Naive thymus-derived CD4-positive, alpha-beta T cell (primary cell): Measurements from ENCODE around the gene MFN1. TPM values are rescaled to one million over a fixed set of nuclear protein-coding genes. Genes with fewer than 3 reads are reported as not detected.

Source experiments
- ATAC-seq: fragments of 150-1000 bp; cut with Tn5 transposase; 2 replicates; pipeline ENCODE4 v1.10.0; 2021; ENCODE audit warnings: mild to moderate bottlenecking, moderate library complexity
- CTCF ChIA-PET: fragments of 350-600 bp; sonication (Branson Sonifier 250); formaldehyde crosslinking; loops from one replicate; lab custom pipeline; 2021; ENCODE audit warnings: antibody characterized with exemption; lab: Charles Lee
- POLR2A ChIA-PET: fragments of 350-600 bp; sonication (Branson Sonifier 250); formaldehyde crosslinking; loops from one replicate; lab custom pipeline; 2021; ENCODE audit warnings: antibody characterized with exemption, inconsistent platforms; lab: Charles Lee
- DNase-seq, 9 donors: peaks; one replicate each; pipeline versions ENCODE4 v3.0.0 to v3.0.0-alpha.2; 2020 to 2022; ENCODE audit warnings: mixed read lengths in 1 of 9
- H3K27ac ChIP-seq: one replicate; pipeline ENCODE4 v1.7.0; 2013; ENCODE audit warnings: mild to moderate bottlenecking, low read depth, low read length, moderate library complexity
- H3K27me3 ChIP-seq, 2 donors: one replicate each; pipeline ENCODE4 v1.7.0; 2013; ENCODE audit warnings: low read length in 2 of 2, mild to moderate bottlenecking in 2 of 2, moderate library complexity in 2 of 2; ENCODE audit not compliant: control insufficient read depth in 2 of 2, insufficient read depth in 2 of 2
- H3K36me3 ChIP-seq, 3 experiments: 1 replicate in 2 of 3; 2 replicates in 1 of 3; pipeline ENCODE4 v1.7.0; 2013; ENCODE audit warnings: low read length in 3 of 3, mild to moderate bottlenecking in 3 of 3, moderate library complexity in 1 of 3; ENCODE audit not compliant: insufficient read depth in 3 of 3, control insufficient read depth in 2 of 3
- H3K4me1 ChIP-seq, 2 donors: one replicate each; pipeline ENCODE4 v1.7.0; 2013; ENCODE audit warnings: low read length in 2 of 2, mild to moderate bottlenecking in 2 of 2, moderate library complexity in 1 of 2; ENCODE audit not compliant: control insufficient read depth in 2 of 2, insufficient read depth in 2 of 2
- H3K4me3 ChIP-seq: 2 replicates; pipeline ENCODE4 v1.7.0; 2013; ENCODE audit warnings: mild to moderate bottlenecking, low read length
- H3K9me3 ChIP-seq, 3 experiments: 1 replicate in 2 of 3; 2 replicates in 1 of 3; pipeline ENCODE4 v1.7.0; 2013; ENCODE audit warnings: low read length in 3 of 3; ENCODE audit not compliant: control insufficient read depth in 2 of 3
- H3K27ac Mint-ChIP-seq, 9 donors: one replicate each; pipeline ENCODE4 v1.8.0; 2020 to 2022; ENCODE audit warnings: mixed read lengths in 9 of 9, mild to moderate bottlenecking in 8 of 9, moderate library complexity in 5 of 9, inconsistent platforms in 2 of 9
- H3K27me3 Mint-ChIP-seq, 5 donors: one replicate each; pipeline ENCODE4 v1.8.0; 2021 to 2022; ENCODE audit warnings: mixed read lengths in 5 of 5, mild to moderate bottlenecking in 1 of 5
- H3K36me3 Mint-ChIP-seq, 5 donors: one replicate each; pipeline ENCODE4 v1.8.0; 2020 to 2022; ENCODE audit warnings: mixed read lengths in 5 of 5, mild to moderate bottlenecking in 3 of 5, inconsistent platforms in 1 of 5
- H3K4me1 Mint-ChIP-seq, 7 donors: one replicate each; pipeline ENCODE4 v1.8.0; 2020 to 2022; ENCODE audit warnings: mixed read lengths in 7 of 7, mild to moderate bottlenecking in 3 of 7, inconsistent platforms in 1 of 7
- H3K4me3 Mint-ChIP-seq, 10 donors: one replicate each; pipeline ENCODE4 v1.8.0; 2020 to 2022; ENCODE audit warnings: mild to moderate bottlenecking in 10 of 10, mixed read lengths in 10 of 10, moderate library complexity in 6 of 10, inconsistent platforms in 2 of 10
- H3K9me3 Mint-ChIP-seq, 11 donors: one replicate each; pipeline ENCODE4 v1.8.0; 2020 to 2022; ENCODE audit warnings: mixed read lengths in 11 of 11, mild to moderate bottlenecking in 4 of 11, inconsistent platforms in 1 of 11, moderate library complexity in 1 of 11
- intact Hi-C, 2 donors: fragments of 100-400 bp; cut with micrococcal nuclease; formaldehyde crosslinking; loops; one replicate each; pipeline ENCODE4 v1.15.1; 2023
- polyA plus RNA-seq, 2 donors: library from polyadenylated mRNA; unstranded; fragments of 300-500 nt; fragmentation: Illumina TruSeq; gene quantifications; one replicate each; pipeline ENCODE4 v1.2.3, GENCODE V29; 2021
- total RNA-seq, 6 experiments: library from RNA in 5 of 6; stranded (reverse) in 5 of 6; gene quantifications; 1 replicate in 5 of 6; 2 replicates in 1 of 6; pipeline ENCODE4 v1.2.3 and lab custom pipeline; 2021 to 2026

MFN1 gene
- total RNA-seq (10 to 100 TPM; 32.2 to 58.1 (median 40.3) TPM), polyA plus RNA-seq (10 to 100 TPM in 1 of 2 donors, 1 to 10 TPM in 1; 7.4 to 11.0 TPM), total RNA-seq (lab: John Stamatoyannopoulos, UW) (40.8 reads per million, percentile 66 among the genes with 10 or more reads in this experiment)

DNA sequence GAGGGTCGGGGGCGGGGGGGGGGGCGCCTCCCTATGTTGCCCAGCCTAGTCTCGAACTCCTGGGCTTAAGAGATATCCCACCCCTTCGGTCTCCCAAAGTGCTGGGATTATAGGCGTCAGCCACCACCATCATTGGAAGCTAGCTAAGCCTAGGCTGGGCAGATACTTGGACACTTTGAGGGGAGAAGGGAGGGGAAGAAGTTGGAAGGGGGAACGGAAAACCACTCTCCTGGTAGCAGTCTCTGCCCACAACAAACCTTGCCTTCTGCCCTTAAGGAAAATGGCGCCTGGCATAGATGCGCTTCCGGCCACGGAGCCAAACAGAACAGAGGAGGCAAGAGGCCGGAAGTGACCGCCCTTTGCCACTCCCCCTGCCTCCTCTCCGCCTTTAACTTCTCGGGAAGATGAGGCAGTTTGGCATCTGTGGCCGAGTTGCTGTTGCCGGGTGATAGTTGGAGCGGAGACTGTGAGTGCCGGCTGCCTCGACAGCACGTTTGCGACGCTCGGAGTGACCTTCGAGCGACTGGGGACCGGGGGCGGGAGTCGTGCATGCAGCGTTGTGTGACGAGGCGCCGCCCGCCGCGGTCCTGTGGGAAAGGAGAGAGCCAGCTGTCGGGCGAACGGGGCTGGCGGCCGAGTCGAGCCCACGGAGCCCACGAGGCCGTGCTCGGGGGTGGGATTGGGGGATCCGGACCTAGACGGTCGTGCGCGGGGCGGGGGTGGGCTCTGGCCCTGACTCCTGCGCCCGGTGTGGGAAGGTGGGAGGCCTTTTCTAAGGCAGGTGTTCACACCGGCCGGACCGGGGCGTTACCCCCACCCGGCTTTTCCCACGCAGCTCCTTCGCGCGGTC lies at the start of gene MFN1:
Gene MFN1, plus strand, starts transcription at position 365 of the 850 bp plus-strand sequence. CDS start 1,143 bp downstream, outside the sequence.
- H3K9me3 Mint-ChIP-seq = no peaks in the 10 kb centered on the region
- peak; percentile 69 to 91 (median 88) for DNase-seq
- H3K36me3 Mint-ChIP-seq = peaks cover 0 to 12% (median 5%) of the 10 kb centered on the region in 5 donors
- peaks cover 7 to 39% (median 28%) of the 10 kb centered on the region in 7 donors for H3K4me1 Mint-ChIP-seq
- H3K4me3 ChIP-seq = peak within 1 kb of the TSS; percentile 99
- peak; percentile 99 for ATAC-seq
- H3K4me3 Mint-ChIP-seq = peak within 1 kb of the TSS; percentile 97 to 100 (median 98)
- H3K27ac ChIP-seq = peak within 1 kb of the TSS; percentile 81
- ChIA-PET POLR2A (interaction anchor here (0.6 to 3.3 kb wide), 9 partner anchors 24 to 1254 kb away, joined by 3 to 24 read pairs (median 4); partner anchors contain the start of genes ACTL6A, MRPL47, NDUFB5 and PIK3CA), CTCF (interaction anchor here (0.7 to 1.3 kb wide), 2 partner anchors 24 to 85 kb away, joined by 3 to 5 read pairs; partner anchors contain the start of gene ZNF639)
- H3K27ac Mint-ChIP-seq = peak within 1 kb of the TSS; percentile 84 to 98 (median 94)
- no peaks in the 10 kb centered on the region for H3K9me3 ChIP-seq
- intact Hi-C loops = loop anchor here (1.0 to 5.0 kb wide), 15 partner anchors 24 to 1642 kb away; partner anchors contain the start of genes ACTL6A (in 2 of the 2), DNAJC19 (in 2 of the 2), MRPL47 (in 2 of the 2) and NDUFB5 (in 2 of the 2)
- no peaks in the 10 kb centered on the region for H3K27me3 Mint-ChIP-seq
- H3K36me3 ChIP-seq = peaks cover 0 to 27% (median 8%) of the 10 kb centered on the region in 3 experiments
- H3K4me1 ChIP-seq = peaks cover 8 to 13% of the 10 kb centered on the region in 2 donors
- no peaks in the 10 kb centered on the region for H3K27me3 ChIP-seq

DNA sequence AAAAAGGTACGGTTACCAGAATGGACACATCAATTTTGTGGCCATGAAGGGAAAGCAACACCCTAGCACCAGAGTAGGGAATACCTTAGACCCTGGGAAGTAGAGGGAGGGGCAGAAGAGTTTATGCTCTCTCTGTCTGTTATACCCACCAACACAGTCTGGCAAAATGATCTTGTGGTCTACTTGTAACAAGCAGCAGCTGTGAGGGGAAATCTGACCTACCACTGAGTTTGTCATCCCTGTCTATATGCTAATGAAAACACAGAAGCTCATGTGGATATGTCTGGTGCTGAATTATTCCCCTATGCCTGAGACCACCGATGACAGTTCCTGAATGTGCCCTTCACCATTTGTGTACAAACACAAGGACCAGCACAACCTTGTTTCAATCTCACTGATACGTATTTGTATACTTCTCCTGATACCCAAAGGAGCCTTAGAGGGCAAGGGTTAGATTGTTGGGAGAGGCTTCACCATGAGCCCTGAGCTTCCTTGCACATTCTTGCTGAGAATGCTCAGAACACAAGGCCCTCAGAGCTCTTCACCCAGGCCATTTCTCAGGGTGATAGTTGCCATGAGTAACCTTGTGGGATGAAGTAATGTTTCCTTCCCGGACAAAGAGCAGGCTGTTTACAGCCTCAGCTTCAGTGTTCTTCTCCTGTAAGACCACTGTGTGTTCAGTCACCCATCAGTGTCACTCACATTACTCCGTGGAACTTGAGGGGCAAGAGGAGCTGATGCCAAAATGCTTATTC lies 49.4 kb upstream of the MFN1 start:
- no peak overlapping the region for H3K27ac ChIP-seq
- POLR2A ChIA-PET = no interaction called here
- Mint-ChIP-seq H3K27ac (no peak overlapping the region), H3K36me3 (no peaks in the 10 kb centered on the region), H3K9me3 (peaks cover 0 to 6% (median 0%) of the 10 kb centered on the region in 11 donors), H3K4me1 (no peaks in the 10 kb centered on the region), H3K4me3 (no peak overlapping the region), H3K27me3 (peaks cover 0 to 18% (median 2%) of the 10 kb centered on the region in 5 donors)
- H3K27me3 ChIP-seq = no peaks in the 10 kb centered on the region
- H3K4me3 ChIP-seq = no peak overlapping the region
- ATAC-seq = no peak
- intact Hi-C loops = no loop called here
- H3K36me3 ChIP-seq = no peaks in the 10 kb centered on the region
- no peaks in the 10 kb centered on the region for H3K9me3 ChIP-seq
- no peaks in the 10 kb centered on the region for H3K4me1 ChIP-seq
- CTCF ChIA-PET = no interaction called here
- no peak for DNase-seq

DNA sequence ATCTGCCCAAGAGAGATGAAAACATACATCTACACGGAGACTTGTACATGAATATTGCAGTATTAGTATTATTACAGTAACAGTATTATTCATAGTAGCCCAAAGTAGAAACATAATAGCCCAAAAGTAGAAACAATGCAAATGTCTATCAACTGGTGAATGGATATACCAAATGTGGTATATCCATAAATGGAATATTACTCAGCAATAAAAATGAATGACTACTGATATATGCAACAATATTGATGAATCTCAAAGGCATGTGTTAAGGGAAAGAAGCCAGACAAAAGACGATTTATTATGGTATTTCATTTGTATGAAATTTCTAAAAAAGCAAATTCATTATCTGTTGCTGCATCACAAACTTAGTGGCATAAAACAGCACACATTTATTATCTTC lies 48.2 kb upstream of the MFN1 start:
- H3K27me3 Mint-ChIP-seq = peaks cover 0 to 25% (median 3%) of the 10 kb centered on the region in 5 donors
- Histone ChIP-seq H3K9me3 (no peaks in the 10 kb centered on the region), H3K27me3 (no peaks in the 10 kb centered on the region), H3K36me3 (no peaks in the 10 kb centered on the region), H3K27ac (no peak overlapping the region), H3K4me1 (no peaks in the 10 kb centered on the region), H3K4me3 (no peak overlapping the region)
- DNase-seq (no peak), ATAC-seq (no peak)
- intact Hi-C loops = no loop called here
- H3K27ac Mint-ChIP-seq = no peak overlapping the region
- POLR2A ChIA-PET = no interaction called here
- CTCF ChIA-PET = no interaction called here
- no peak overlapping the region for H3K4me3 Mint-ChIP-seq
- no peaks in the 10 kb centered on the region for H3K4me1 Mint-ChIP-seq
- peaks cover 0 to 6% (median 0%) of the 10 kb centered on the region in 11 donors for H3K9me3 Mint-ChIP-seq
- no peaks in the 10 kb centered on the region for H3K36me3 Mint-ChIP-seq

DNA sequence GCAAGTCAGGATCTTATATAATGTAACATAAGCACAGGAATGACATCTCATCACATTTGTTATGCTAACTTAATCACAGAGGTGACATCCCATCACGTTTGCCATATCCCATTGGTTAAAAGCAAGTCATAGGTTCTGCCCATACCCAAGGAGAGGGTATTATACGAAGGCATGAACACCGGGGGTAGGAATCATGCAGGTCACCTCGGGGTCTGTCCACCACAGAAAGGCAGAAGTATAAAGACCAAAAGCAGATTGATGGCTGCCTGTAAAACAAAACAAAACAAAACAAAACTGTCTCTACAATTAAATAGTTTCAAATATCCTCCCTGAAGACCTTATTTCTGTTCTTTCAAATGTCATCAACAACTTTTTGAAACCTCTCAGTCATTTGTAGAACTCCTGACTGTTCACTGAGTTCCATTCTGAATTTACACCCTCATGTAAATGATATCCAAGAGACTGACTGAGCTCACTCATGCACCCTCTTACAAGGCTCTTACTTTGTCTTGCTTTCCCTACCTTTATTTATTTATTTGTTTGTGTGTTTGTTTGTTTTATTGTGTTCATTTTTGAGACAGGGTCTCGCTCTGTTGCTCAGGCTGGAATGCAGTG lies 47.4 kb upstream of the MFN1 start:
- H3K27ac Mint-ChIP-seq = no peak overlapping the region

DNA sequence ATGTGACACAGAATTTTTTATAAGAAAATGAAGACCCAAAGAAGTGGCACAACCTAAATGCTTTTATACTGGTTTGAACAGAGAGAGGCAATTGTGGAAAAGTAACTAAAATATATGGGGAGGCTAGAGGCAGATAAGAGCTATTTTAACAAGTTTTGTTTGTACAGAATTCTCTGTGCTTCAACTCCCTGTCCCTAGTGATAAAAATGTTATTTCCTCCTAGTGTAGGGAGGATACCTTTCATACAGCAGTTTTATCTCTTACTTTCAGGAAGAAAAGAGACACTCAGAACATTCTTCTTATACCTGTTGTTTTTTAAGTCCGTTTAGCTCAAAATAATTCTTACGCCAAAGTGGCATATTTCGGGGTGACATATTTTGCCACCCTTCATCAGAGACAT lies 45.9 kb upstream of the MFN1 start:
- Mint-ChIP-seq H3K36me3 (no peaks in the 10 kb centered on the region), H3K9me3 (peaks cover 0 to 6% (median 0%) of the 10 kb centered on the region in 11 donors)

More for the DNA sequence above, 47.4 kb upstream of the MFN1 start:
- ATAC-seq = no peak
- no peaks in the 10 kb centered on the region for H3K4me1 ChIP-seq
- intact Hi-C loops = no loop called here
- no peaks in the 10 kb centered on the region for H3K4me1 Mint-ChIP-seq
- no peaks in the 10 kb centered on the region for H3K36me3 Mint-ChIP-seq
- peaks cover 0 to 22% (median 3%) of the 10 kb centered on the region in 5 donors for H3K27me3 Mint-ChIP-seq
- peaks cover 0 to 6% (median 0%) of the 10 kb centered on the region in 11 donors for H3K9me3 Mint-ChIP-seq
- H3K27me3 ChIP-seq = no peaks in the 10 kb centered on the region
- no peak overlapping the region for H3K4me3 Mint-ChIP-seq
- POLR2A ChIA-PET = no interaction called here
- CTCF ChIA-PET = no interaction called here
- no peak overlapping the region for H3K4me3 ChIP-seq
- H3K9me3 ChIP-seq = no peaks in the 10 kb centered on the region
- H3K36me3 ChIP-seq = no peaks in the 10 kb centered on the region
- H3K27ac ChIP-seq = no peak overlapping the region
- DNase-seq = no peak

DNA sequence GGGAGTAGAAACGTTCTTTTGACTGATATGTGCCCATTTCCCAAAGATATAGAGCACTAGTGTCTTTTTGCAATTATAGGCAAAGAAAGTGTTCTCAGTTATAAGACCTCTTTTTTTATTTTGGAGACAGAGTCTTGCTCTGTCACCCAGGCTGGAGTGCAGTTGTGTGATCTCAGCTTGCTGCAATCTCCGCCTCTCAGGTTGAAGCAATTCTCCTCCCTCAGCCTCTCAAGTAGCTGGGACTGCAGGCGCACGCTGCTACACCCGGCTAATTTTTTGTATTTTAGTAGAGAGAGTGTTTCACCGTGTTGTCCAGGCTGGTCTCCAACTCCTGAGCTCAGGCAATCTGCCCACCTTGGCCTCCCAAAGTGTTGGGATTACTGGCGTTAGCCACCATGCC lies 45.4 kb upstream of the MFN1 start:
- no peaks in the 10 kb centered on the region for H3K9me3 ChIP-seq
- Mint-ChIP-seq H3K4me3 (no peak overlapping the region), H3K27me3 (peaks cover 0 to 23% (median 4%) of the 10 kb centered on the region in 5 donors), H3K36me3 (no peaks in the 10 kb centered on the region), H3K9me3 (peaks cover 0 to 6% (median 0%) of the 10 kb centered on the region in 11 donors), H3K27ac (no peak overlapping the region), H3K4me1 (no peaks in the 10 kb centered on the region)
- no peaks in the 10 kb centered on the region for H3K27me3 ChIP-seq
- no peak overlapping the region for H3K27ac ChIP-seq
- no peak for ATAC-seq
- intact Hi-C loops = no loop called here
- no peak for DNase-seq
- H3K36me3 ChIP-seq = no peaks in the 10 kb centered on the region
- ChIA-PET POLR2A (no interaction called here), CTCF (no interaction called here)
- no peak overlapping the region for H3K4me3 ChIP-seq
- H3K4me1 ChIP-seq = no peaks in the 10 kb centered on the region

More for the DNA sequence above, 45.9 kb upstream of the MFN1 start:
- Histone ChIP-seq H3K36me3 (no peaks in the 10 kb centered on the region), H3K9me3 (no peaks in the 10 kb centered on the region), H3K27ac (no peak overlapping the region), H3K4me1 (no peaks in the 10 kb centered on the region), H3K27me3 (no peaks in the 10 kb centered on the region), H3K4me3 (no peak overlapping the region)
- Mint-ChIP-seq H3K27ac (no peak overlapping the region), H3K4me1 (no peaks in the 10 kb centered on the region), H3K4me3 (no peak overlapping the region), H3K27me3 (peaks cover 0 to 27% (median 4%) of the 10 kb centered on the region in 5 donors)
- no peak for ATAC-seq
- CTCF ChIA-PET = no interaction called here
- intact Hi-C loops = no loop called here
- no peak for DNase-seq
- POLR2A ChIA-PET = interaction anchor here (0.7 kb wide), 1 partner anchor 230 kb away, joined by 3 read pairs; no protein-coding TSS in a partner anchor
